Stimulated activated CD4-positive, alpha-beta T cell treated with anti-CD3 and anti-CD28 coated beads, Interleukin-1b, Interleukin-23, amount 100 ng/mL, for 48 hours (primary cell): ENCODE data around the gene MPZL2.
A peak's percentile ranks its signal among the peaks of the same experiment; 100 is the strongest.

Experiments used
- DNase-seq: peaks from one replicate; pipeline ENCODE4 v3.0.0-alpha.2; 2020

The MPZL2 gene

DNA sequence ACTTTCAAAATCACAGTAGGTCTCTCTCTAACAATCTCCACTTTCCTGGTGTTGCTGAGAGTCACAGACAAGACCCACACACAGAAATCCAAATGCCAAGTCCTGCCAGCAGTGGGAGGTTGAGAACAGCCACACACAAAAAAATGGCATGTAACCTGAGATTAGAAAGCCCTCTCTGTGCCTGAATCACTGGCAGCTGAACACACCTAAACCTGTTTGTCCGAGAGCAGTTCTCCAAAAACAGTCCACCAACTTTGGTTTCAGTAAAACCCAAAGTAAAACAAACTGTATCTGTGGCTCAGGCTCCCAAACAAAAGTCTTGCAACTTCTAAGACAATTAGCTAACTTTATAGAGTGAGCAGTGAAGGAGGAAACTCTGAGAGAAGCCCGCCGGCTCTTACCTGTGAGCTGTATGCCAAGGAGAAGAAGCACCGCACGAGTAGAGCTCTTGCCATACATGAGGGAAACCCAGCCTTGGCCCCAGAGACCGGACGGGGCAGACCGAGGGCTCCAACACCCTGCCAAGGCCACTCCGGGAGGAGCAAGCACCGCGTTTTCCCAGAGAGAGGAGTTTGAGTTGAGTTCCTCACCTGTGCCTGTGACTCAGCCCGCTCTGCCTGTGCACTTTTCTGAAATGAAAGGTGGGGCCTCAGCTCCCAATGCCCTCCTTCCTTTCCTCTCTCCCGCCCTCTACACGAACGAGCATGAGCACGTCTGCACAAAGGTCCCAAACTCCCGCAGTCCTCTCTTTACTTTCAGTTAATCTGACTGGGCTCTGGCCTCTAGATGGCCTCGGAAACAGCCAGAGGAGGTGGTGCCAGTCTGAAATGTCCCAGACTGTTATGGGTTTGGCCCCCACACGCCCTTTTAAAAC is at the start of gene MPZL2:
Gene MPZL2, minus strand, starts transcription at position 603 of the 874 bp plus-strand sequence. Its CDS starts 144 bp downstream, at position 459.
- DNase-seq = no peak

DNA sequence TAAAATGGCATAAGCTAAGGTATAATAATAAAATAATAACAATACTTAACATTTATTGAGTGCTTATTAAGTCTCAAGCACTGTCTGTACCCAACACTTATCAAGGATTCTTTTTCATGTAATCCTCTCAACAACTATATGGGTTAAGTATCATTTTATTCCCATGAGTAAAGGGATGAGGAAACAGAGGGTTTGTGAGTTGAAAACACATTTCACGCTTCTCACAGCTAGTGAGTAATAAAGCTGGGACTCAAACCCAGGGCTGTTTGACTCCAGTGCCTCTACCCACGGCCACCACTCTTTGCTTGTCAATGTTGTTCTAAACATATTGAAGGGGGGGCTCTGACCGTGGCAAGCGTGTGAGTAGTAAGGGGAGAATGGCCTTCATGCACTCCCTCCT is 49.1 kb upstream of the MPZL2 start:
- no peak for DNase-seq

DNA sequence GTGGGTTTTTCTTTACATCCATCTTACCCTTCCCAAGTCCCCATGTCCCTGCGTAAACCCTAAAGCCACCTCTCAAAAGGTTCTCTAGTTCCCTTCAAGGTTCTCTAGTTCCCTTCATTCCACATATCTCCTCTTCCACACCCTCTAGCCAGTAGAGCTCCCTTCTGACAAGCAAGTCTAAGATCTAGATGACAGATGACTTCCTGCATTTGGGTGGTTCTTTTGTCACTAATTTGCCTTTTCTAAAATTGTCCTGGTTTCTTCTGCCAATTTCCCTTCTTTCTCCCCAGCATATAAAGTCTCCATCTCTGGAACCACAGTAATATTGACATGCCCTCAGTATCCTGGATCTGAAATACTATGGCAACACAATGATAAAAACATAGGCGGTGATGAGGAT is 48.2 kb upstream of the MPZL2 start:
- DNase-seq = no peak

DNA sequence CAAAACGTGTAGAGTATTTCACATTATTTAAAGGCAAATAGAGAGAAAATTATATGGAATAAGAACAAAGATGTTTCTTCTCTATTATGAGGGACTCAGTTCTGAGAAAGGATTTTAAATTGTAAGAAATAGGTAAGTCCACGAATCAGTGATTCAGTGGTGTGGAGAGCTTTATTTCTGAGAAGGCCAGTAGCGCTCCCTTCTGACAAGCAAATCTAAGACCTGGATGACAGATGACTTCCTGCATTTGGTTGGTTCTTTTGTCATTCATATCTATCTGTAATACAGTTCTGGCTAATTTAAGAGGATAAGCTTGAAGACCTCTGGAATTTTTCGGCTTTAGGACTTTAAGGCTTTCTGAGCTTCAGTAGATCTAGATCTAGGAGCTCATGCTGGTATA is 47.4 kb upstream of the MPZL2 start:
- DNase-seq = no peak

DNA sequence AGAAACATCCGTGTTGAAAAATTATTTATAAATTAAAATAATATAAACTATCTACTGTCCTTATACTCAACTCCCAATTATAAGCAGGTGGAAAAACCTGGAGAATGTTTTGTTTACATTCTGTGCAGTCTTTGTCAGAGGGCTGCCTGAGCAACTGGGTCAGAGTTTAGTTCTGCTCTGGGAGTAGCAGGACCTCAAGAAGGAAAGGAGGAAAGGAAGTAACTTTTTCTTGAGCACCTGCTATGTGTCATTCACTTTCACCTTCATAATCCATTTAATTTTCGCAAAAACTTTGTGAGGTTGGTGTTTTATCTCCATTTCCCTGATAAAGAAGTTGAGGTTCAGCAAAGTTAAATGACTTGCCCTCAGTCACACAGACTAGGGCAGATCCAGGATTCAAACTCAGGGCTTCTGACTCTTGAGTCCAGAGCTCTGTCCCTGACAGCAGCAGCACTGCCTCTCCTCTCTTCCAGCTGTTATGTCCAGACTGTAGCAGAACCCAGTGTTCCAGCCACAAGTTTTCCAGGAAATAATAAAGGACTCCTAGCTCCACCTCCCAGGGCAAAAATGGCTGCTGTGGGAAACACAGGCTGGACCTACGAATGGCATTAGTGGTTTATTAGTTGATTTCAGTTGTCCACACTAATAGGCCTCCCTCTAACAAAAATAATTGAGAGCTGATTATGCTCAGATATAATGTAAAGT is 46.8 kb upstream of the MPZL2 start:
- DNase-seq = no peak

DNA sequence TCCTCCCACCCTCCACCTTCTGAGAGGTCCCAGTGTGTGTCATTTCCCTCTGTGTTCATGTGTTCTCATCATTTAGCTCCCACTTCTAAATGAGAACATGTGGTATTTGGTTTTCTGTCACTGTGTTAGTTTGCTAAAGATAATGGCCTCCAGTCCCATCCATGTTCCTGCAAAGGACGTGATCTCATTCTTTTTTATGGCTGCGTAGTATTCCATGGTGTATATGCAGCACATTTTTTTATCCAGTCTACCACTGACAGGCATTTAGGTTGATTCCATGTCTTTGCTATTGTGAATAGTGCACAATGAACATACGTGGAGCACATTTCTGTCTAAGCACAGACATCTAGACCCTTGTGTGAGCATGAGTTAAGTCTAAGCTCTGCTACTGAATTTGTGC is 46.2 kb upstream of the MPZL2 start:
- no peak for DNase-seq

DNA sequence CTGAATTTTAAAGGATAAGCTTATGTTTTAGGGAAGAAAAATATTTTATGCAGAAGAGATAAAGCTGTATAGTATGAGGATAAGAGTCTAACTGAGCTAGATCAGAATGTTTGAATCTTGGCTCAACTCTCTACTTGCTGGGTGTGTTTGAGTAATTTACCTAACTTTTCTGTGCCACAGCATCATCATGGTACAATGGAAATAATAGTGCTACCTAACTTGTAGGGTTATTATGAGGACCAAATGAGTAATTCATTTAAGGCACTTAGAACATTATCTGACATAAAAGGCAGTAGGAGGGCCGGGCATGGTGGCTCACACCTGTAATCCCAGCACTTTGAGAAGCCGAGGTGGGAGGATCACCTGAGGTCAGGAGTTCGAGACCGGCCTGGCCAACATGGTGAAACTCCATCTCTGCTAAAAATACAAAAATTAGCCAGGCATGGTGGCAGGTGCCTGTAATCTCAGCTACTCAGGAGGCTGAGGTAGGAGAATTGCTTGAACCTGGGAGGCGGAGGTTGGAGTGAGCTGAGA is 45.0 kb upstream of the MPZL2 start:
- DNase-seq = peak; percentile 33

DNA sequence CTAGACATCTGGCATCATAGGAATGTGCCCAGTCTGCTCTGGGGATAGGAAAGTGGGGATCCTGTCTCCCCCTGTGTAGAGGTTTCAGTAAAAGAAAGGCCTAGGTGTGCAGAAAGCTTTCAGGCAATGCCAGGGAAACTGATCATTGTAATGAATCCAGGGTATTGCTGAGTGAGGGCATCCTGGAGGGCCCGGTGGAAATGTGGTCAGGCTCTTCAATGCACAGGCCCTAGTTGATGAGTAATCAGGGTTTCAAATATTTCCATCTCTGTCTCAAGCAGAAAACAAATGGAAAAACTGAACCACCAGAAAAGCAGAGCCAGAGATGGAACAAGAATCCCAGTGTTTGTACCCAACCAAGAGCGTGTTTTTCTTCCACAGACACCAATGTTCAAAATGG is 42.5 kb upstream of the MPZL2 start:
- DNase-seq = peak; percentile 68

DNA sequence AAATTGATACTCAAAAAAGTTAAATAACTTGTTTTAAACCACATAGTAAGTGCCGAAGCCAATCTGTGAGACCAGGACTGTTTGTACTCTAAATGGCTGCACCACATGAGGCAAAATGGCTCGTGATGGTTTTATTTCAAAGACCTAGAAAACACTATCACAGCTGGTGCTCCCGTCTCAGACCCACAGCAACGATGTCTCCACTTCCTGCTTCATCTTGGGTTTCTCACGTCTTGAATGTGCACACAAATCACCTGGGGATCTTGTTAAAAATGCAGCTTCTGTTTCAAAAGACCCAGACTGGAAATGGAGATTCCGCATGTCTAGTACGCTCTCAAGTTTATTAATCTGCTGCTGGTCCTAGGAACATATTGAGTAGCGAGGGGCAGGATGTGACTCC is 41.6 kb upstream of the MPZL2 start:
- no peak for DNase-seq

DNA sequence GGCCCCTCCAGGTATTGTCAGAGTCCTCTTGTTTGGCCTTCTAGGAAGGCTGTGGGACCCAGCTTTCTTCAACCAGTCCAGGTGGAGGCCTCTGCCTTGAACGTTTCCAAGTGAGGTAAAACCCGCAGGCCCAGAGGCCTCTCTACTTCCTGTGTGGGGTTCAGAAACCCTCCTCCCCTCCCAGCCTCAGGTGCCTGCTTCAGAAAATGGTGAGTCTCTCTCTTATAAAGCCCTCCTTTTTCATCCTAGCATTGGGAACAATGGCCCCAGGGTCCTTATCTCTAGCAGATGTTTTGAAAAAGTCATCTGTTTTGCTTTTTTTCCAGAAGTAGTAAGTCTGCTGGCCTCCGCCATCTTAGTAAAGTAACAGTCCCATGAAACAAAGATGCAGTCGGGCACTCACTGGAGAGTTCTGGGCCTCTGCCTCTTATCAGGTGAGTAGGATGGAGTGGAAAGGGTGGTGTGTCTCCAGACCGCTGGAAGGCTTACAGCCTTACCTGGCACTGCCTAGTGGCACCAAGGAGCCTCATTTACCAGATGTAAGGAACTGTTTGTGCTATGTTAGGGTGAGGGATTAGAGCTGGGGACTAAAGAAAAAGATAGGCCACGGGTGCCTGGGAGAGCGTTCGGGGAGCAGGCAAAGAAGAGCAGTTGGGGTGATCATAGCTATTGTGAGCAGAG is 40.6 kb upstream of the MPZL2 start, which contains the start of gene CD3E:
Gene CD3E, plus strand, starts transcription at position 163 of the 681 bp plus-strand sequence. Its CDS starts 223 bp downstream, at position 386.
- peak; percentile 77 for DNase-seq

DNA sequence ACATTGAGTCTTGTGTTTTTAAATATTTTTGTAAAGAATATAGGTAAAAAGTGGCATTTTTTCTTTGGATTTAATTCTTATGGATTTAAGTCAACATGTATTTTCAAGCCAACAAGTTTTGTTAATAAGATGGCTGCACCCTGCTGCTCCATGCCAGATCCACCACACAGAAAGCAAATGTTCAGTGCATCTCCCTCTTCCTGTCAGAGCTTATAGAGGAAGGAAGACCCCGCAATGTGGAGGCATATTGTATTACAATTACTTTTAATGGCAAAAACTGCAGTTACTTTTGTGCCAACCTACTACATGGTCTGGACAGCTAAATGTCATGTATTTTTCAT is 40.1 kb upstream of the MPZL2 start:
- no peak for DNase-seq

DNA sequence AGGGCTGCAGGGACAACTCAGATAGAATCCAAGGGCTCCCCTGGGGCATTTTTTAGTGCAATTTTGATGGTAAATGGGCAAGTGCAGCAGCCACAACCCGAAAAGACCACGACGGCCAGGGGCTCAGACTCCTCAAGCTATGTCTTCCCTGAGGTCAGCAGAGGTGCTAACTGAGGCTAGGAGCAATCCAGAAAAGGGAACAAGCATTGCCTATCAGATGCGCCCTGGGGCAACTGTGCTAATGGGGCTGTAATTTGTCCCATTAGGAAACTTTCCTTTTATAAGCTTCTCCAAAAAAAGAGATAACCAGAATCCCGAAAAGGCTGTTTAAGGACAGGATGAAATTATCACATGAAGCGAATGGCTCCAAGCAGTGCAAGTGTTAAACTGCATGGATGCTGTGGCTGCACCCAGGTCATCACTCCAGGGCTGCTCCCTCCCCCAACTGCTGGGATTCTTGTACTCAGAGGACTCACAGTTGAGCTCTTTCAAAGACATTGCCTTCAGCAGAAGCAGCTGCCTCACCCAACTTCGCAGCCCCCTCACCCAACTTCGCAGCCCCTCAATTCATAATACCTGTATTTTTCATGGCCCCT is 37.6 kb upstream of the MPZL2 start:
- no peak for DNase-seq

DNA sequence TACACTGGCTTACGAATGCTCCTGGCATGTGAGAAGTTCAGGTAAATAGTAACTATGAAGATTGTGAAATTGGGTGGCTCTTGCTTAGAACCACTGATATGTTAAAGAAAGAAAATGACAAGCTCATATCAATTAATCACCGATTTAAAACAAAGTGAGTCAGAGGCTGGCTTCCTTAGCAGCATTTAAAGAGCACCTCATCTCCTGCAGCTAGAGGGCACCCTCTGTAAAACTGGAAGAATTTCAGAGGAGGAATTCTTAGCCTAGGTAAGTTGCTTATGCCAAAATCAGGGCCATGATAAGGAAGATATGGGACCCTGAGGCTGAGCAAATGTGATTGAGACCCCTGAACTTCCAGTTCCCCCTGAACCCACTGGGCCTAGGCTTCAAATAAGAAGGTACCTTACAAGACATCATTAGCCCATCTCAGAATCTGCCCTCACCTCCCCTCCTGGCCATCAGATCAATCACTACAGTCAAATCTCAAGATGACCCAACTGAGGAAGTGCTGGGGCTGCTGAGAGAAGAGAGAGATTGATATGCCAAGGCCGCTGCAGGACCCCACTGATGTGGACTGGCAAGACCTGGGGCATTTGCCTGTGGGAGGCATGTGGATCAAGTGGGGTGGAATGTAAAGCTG is 31.8 kb upstream of the MPZL2 start:
- DNase-seq = peak; percentile 29

DNA sequence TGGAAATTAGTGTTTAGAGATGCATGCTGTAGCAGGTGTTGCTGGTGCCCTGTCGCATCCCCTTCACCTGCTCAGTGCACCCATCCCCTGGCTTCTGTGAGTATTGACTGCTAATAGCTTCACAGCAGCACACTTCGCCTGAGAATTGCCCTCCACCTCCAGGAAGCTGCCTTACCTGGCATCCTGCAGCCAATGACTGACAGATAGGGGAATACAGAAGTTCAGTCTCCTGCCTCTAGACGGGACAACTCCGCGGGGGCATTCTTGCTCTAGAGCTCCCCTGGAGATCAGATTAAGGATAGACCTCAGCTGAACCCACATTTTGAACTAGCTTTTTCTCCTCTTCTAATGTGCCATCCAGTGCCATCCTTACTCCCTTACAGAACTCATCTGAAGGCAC is 31.1 kb upstream of the MPZL2 start:
- DNase-seq = no peak

DNA sequence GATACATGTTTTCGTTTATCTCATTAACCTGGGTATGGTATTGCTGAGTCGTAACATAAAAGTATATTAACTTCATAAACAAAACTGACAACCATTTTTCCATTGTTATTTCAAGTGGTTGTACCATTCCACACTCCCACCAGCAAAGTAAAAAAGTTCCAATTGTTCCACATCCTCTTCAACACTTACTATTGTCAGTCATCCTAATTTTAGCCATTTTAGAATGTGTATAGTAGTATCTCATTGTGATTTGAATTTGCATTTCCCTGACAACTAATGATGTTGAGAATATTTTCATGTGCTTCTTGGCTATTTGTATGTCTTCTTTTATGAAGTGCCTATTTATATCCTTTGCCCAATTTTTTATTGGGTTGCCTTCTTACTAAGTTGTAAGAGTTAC is 30.0 kb upstream of the MPZL2 start:
- DNase-seq = no peak

DNA sequence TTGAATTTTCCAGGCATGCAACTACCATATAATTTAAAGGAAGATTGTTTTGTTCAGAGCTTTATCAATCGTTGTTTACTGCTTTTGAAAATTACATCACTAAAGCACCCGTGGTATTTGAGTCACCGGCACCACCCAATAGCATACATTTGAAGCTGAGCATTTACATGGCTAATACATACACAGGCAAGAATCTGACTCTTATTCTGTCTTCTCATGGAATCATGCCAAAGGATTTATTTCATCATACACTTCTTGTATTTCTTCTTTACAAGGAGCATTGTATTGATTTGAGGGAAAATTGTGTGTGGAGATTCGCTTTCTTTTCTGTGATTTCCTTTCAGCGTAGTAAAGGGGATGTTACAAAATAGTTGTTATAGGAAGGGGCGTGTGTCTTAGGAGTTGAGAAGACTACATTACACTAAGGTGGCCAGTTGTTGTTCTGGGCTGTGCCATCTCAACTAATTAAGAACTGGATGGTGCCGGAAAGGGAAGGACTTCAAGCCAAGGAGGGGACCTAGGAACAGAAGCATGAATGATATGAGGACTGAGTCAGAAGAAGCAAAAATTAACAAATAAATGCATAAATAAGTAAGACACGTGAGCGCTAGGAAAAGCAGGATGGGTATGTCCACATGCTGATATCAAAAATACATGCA is 27.5 kb upstream of the MPZL2 start:
- no peak for DNase-seq

DNA sequence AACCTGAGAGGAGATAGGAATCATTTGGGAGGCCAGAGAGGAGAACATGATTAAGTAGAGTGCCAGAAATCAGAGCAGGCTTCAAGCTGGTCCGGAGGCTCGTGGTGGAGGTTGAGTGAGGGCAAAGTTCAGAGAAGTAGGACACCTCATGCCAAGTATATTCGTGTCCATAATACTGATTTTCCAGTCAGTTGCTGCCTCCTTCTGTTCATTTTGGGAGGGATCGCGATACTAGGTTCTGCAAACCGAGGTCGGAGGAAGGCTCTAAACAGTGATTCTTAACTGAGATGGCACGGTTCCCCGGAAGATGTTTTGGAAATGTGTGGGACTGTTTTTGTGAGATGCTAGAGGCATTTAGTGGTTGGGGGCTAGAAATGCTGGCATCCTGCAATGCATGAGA is 26.8 kb upstream of the MPZL2 start:
- peak; percentile 43 for DNase-seq

DNA sequence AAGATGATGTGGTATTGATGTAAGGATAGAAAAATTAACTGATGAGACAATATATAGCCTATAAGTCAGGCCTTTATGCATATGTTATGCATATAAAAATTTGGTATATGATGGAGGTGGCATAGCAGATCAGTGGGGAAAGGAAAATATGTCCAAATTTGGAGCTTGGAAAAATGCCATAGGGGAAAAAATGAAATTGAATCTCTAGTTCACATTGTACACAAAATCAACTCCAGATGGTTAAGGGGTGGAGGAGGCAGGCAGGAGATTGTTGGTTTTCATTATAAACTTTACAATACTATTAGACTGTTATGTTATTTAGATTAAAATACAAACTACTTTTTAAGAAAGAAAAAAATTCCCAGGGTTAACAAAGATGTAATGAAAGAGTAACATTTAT is 25.3 kb upstream of the MPZL2 start:
- no peak for DNase-seq

DNA sequence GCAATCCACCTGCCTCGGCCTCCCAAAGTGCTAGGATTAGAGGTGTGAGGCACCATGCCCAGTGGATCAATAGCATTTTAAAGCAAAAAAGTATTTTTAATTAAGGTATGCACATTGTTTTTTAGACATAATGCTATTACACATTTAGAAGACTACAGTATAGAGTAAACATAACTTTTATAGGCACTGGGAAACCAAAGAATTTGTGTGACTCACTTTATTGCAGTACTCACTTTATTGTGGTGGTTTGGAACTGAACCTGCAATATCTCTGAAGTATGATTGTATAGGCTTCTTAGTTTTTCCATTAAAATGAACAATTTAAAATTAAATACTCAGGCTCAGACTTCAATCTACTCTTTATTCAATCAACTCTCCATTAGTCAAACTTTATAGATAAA is 22.9 kb upstream of the MPZL2 start:
- DNase-seq = no peak

DNA sequence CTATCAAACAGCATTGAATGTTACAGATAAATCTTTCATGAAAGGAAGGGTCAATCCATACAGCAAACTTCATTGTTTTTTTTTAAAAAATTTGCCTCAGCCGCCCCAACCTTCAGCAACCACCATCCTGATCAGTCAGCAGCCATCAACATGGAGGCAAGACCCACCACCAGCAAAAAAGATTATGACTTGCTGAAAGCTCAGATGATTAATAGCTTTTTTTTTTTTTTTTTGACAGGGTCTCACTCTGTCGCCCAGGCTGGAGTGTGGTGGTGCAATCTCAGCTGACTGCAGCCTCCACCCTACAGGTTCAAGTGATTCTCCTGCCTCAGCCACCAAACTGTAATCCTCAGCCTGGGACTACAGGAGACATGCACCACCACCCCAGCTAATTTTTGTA is 22.4 kb upstream of the MPZL2 start:
- DNase-seq = no peak

DNA sequence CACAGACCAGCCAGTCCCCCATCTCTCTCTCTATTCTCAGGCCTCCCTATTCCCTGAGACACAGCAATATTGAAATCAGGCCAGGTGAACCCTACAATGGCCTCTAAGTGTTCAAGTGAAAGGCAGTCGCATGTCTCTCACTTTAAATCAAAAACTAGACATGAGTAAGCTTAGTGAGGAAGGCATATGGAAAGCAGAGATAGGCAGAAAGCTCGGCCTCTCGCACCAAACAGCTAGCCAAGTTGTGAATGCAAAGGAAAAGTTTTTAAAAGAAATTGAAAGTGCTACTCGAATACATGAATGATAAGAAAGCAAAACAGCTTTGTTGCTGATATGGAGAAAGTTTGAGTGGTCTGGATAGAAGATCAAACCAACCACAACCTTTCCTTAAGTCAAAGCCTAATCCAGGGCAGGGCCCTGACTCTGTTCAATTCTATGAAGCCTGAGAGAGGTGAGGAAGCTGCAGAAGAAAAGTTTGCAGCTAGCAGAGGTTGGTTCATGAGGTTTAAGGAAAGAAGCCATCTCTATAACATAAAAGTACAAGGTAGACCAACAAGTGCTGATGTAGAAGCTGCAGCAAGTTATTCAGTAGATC is 19.8 kb upstream of the MPZL2 start:
- DNase-seq = peak; percentile 56
